Measurements from ENCODE around the gene SETD2. TPM values are rescaled to one million over a fixed set of nuclear protein-coding genes. Genes with fewer than 3 reads are reported as not detected.
A peak's percentile ranks its signal among the peaks of the same experiment; 100 is the strongest.

The SETD2 gene
- total and polyA plus RNA-seq, 9 of the 15 experiments (the other 6 are each of a cell fraction or from before 2014, with no cell fraction given): 8.2 to 44.0 (median 33.6) TPM

DNA sequence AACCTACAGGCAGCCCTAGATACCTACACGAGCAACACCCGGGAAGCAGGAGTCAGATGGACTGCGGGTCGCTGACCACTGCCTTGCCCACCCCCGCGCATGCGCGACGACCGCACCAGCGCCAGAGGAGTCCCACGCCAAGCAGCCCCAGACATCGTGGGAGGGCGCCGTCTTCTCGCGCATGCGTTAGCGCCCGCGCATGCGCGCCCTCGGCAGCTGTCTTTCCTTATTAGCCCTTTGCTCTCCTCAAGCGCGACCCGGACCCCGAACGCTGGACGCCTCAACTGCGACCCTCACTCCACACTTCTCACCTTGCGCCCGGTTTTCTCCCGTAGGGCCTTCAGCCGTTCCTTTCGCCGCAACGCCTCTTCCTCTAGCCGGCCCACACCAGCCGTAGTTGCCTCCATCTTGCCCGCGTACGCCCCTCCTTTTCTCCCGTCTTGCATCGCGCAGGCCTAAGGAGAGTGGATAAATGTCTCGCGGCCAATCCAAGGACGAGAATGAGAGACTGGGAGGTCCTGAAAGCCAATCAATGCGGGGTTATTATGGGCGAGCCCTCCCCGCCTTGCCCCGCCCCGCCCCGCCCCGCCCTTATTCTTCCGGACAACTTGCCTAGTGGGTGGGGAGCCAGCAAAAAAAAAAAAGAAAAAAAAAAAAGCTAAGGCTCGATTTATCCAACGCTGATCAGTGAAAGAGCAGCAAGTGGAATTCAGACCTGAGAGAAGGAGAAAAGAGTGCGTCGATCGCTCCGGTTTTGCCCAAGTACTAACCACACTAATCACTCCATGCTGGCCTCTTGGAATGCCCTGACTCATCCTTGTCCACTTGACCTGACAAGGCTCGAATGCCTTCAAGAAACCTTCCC, 187.4 kb downstream of the SETD2 start, which contains the start of gene CCDC12 (continued):
- TF ChIP-seq, protein P1, sequence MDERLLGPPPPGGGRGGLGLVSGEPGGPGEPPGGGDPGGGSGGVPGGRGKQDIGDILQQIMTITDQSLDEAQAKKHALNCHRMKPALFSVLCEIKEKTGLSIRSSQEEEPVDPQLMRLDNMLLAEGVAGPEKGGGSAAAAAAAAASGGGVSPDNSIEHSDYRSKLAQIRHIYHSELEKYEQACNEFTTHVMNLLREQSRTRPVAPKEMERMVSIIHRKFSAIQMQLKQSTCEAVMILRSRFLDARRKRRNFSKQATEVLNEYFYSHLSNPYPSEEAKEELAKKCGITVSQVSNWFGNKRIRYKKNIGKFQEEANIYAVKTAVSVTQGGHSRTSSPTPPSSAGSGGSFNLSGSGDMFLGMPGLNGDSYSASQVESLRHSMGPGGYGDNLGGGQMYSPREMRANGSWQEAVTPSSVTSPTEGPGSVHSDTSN (CRISPR knock-in tag; IDR thresholded peaks at IDR 0.05; ENCODE audit: low read depth): no peak
- TF ChIP-seq, protein P1 (tag; conservative IDR thresholded peaks at IDR 0.05; ENCODE audit: low read depth): peak; percentile 49; the same call in 1 of the 2 replicates
- TF ChIP-seq, protein P2, sequence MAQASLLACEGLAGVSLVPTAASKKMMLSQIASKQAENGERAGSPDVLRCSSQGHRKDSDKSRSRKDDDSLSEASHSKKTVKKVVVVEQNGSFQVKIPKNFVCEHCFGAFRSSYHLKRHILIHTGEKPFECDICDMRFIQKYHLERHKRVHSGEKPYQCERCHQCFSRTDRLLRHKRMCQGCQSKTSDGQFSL (CRISPR knock-in tag; IDR thresholded peaks at IDR 0.05): peak; percentile 70; the same call in 1 of the 2 replicates
- TF ChIP-seq, protein P2 (tag; IDR thresholded peaks at IDR 0.05): no peak
- TF ChIP-seq MEF2A (IDR thresholded peaks at IDR 0.05; ENCODE audit: control insufficient read depth, low read depth, low read length): 0 out of 2 replicates have a peak, but pooled peaks have one; percentile 32
- TF ChIP-seq NR2F6 (CRISPR knock-in tag; IDR thresholded peaks at IDR 0.05): no peak
- TF ChIP-seq CEBPG (CRISPR knock-in tag; IDR thresholded peaks at IDR 0.05): peak; percentile 6; the same call in 1 of the 2 replicates
- TF ChIP-seq CEBPG (tag; conservative IDR thresholded peaks at IDR 0.05 in 1 of 2, IDR thresholded peaks at IDR 0.05 in 1 of 2): no peak
- TF ChIP-seq HNRNPUL1 (IDR thresholded peaks at IDR 0.05; ENCODE audit: low read length): no peak
- peak; percentile 73; the same call in 1 of the 2 replicates for TF ChIP-seq PHF21A (IDR thresholded peaks at IDR 0.05; ENCODE audit: borderline replicate concordance, low read depth)
- no peak for TF ChIP-seq ZFP30 (CRISPR knock-in tag; IDR thresholded peaks at IDR 0.05; ENCODE audit: borderline replicate concordance)
- TF ChIP-seq FOXK1 (CRISPR knock-in tag; IDR thresholded peaks at IDR 0.05; ENCODE audit: borderline replicate concordance): peak; percentile 70; the same call in 1 of the 2 replicates
- TF ChIP-seq, protein P3, sequence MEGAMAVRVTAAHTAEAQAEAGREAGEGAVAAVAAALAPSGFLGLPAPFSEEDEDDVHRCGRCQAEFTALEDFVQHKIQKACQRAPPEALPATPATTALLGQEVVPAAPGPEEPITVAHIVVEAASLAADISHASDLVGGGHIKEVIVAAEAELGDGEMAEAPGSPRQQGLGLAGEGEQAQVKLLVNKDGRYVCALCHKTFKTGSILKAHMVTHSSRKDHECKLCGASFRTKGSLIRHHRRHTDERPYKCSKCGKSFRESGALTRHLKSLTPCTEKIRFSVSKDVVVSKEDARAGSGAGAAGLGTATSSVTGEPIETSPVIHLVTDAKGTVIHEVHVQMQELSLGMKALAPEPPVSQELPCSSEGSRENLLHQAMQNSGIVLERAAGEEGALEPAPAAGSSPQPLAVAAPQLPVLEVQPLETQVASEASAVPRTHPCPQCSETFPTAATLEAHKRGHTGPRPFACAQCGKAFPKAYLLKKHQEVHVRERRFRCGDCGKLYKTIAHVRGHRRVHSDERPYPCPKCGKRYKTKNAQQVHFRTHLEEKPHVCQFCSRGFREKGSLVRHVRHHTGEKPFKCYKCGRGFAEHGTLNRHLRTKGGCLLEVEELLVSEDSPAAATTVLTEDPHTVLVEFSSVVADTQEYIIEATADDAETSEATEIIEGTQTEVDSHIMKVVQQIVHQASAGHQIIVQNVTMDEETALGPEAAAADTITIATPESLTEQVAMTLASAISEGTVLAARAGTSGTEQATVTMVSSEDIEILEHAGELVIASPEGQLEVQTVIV (CRISPR knock-in tag; IDR thresholded peaks at IDR 0.05; ENCODE audit: borderline replicate concordance): no peak
- TF ChIP-seq XRCC5 (IDR thresholded peaks at IDR 0.05; ENCODE audit: low read depth, low read length): peak; percentile 96
- no peak for TF ChIP-seq RBM17 (IDR thresholded peaks at IDR 0.05; ENCODE audit: borderline replicate concordance, low read depth, low read length)
- TF ChIP-seq, protein P4, sequence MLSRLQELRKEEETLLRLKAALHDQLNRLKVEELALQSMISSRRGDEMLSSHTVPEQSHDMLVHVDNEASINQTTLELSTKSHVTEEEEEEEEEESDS (CRISPR knock-in tag; IDR thresholded peaks at IDR 0.05): no peak
- peak; percentile 93 for TF ChIP-seq PML (IDR thresholded peaks at IDR 0.05; ENCODE audit: low read length)
- TF ChIP-seq ATF1 (CRISPR knock-in tag; IDR thresholded peaks at IDR 0.05): no peak
- TF ChIP-seq ATF1 (tag; IDR thresholded peaks at IDR 0.05): peak; percentile 40; the same call in 1 of the 2 replicates
- no peak for TF ChIP-seq HNRNPH1 (optimal IDR thresholded peaks at IDR 0.05; ENCODE audit: low read depth, low read length)
- no peak for TF ChIP-seq ZNF445 (CRISPR knock-in tag; IDR thresholded peaks at IDR 0.05; ENCODE audit: low read depth)
